SK-N-SH (cell line): Measurements from ENCODE around the gene ACOXL.

Experiments
- CTCF ChIP-seq: fragments of 200-600 bp; sonication (generic); IDR thresholded peaks from 2 replicates; pipeline ENCODE4 v1.6.1; 2017; ENCODE audit warnings: antibody characterized with exemption, mild to moderate bottlenecking, moderate library complexity
- EP300 ChIP-seq, 2 experiments: IDR thresholded peaks; 2 replicates each; pipeline versions ENCODE4 v1.4.0 to v1.6.1; 2012; ENCODE audit warnings: borderline replicate concordance in 1 of 2, low read depth in 1 of 2, low read length in 1 of 2
- EZH2phosphoT487 ChIP-seq: fragments of 200-600 bp; sonication (generic); IDR thresholded peaks from 2 replicates; pipeline ENCODE4 v1.6.1; 2017; ENCODE audit warnings: low read depth, mixed run types, mild to moderate bottlenecking, antibody characterized with exemption, moderate library complexity, borderline replicate concordance
- MAX ChIP-seq: IDR thresholded peaks from 2 replicates; pipeline ENCODE4 v1.4.0; 2012; ENCODE audit warnings: low read depth
- RFX5 ChIP-seq: IDR thresholded peaks from 2 replicates; pipeline ENCODE4 v1.6.1; 2012; ENCODE audit warnings: mild to moderate bottlenecking, improper control_type of control experiment, low read length
- SMC3 ChIP-seq: IDR thresholded peaks from 2 replicates; pipeline ENCODE4 v1.6.1; 2012; ENCODE audit warnings: low read depth, low read length, improper control_type of control experiment
- YY1 ChIP-seq: IDR thresholded peaks from 2 replicates; pipeline ENCODE4 v1.4.0; 2012; ENCODE audit warnings: low read depth, mild to moderate bottlenecking
- ZBTB33 ChIP-seq: IDR thresholded peaks from 2 replicates; pipeline ENCODE4 v1.4.0; 2012; ENCODE audit warnings: low read depth, borderline replicate concordance

- TF ChIP-seq MAX, result no peak
- no peak for TF ChIP-seq CTCF
- TF ChIP-seq RFX5, result no peak
- no peak for TF ChIP-seq ZBTB33
- TF ChIP-seq SMC3, result no peak
- no peak for TF ChIP-seq EP300 (IDR thresholded peaks at IDR 0.05; ENCODE audit: borderline replicate concordance in 1 of 2, low read depth in 1 of 2, low read length in 1 of 2)
- no peak for TF ChIP-seq EZH2phosphoT487
- TF ChIP-seq YY1, result no peak
Measured at GRCh38 chr2:110873597-110874452, 141.5 kb downstream of the ACOXL start.
